ENCODE results near the gene KPNA1.

The KPNA1 gene

DNA sequence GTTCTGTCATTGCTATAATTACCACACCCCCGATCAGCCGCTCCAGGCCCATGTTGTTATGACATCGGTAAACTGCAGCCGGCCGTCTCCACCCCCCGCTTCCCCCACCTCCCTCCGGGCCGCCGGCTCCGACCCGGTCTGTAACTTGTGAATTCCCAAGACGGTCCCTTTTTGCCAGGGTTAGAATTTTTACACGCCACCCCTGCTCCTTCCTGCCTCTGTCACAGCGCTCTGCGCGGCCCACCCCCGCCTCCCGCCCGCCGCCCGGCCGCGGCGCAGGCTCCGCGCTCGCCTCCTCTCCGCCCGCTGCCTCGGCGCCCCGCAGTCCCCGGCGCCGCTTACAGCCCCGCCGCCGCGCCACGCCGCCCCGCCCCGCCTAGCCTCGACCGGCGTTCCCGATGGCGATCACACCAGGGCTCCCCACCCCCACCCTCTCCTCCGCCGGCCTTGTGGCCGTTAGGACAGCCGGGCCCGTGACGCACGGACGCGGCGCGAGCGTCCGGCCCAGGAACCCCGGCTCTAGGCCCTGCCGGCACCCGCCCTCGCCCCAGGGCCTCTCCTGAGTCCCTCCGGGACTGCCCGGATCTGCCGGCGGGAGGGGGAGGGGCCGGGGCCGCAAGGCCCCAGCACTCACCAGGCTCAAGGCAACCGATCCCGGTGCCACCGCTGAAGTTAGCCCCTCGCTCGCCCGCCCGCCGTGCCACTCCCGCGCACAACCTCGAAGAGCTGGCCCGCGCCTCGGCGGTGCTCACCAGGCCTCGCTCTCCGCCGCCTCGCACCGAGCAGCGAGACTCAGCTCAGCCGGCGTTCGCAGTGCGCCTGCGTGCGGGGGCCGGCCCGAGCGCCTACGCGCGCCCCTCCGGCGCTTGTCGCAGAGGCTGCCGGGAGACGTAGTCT lies at the start of gene KPNA1:
KPNA1 (minus strand) TSS at position 817 of the 897 bp plus-strand sequence. CDS start 18,374 bp downstream, outside the sequence.
- peak; percentile 67 for DNase-seq (ENCODE audit: low read depth, low spot score)

DNA sequence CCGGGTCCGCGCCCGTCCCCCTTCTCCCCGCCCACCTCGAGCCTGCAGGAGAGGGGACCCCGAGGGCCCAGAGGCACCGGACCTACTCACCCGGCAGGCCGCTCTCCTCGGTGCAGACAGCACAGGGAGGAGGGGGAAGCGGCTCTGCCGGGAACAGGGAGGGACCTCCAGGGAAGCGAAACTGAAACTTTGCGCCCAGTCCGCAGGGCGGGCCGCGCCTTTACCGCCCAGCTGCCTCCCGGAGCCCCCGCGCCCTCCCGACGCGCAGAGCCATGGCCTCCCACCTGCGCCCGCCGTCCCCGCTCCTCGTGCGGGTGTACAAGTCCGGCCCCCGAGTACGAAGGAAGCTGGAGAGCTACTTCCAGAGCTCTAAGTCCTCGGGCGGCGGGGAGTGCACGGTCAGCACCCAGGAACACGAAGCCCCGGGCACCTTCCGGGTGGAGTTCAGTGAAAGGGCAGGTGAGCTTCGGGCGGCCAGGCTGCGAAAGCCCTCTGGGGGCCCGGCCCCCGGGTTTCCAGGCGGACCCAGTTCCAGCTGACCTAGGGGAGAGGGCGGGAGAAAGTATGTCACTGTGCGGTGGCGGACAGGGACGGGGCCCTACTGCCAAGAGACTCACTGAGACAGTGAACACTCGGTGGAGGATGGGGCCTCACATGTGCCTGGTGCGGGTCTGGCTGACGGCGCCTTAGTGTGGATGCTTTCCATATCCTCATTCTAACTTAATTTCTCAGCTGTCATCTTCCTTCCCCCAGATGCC lies 49.6 kb upstream of the KPNA1 start, which contains the start of the genes DTX3L and PARP9:
DTX3L (plus strand) TSS at position 184 of the 758 bp plus-strand sequence; CDS start at position 273, 89 bp downstream.
PARP9 (minus strand) TSS at position 146 of the 758 bp plus-strand sequence. CDS start 4,680 bp downstream, outside the sequence.
- peak; percentile 57 for DNase-seq (ENCODE audit: low read depth, low spot score)

DNA sequence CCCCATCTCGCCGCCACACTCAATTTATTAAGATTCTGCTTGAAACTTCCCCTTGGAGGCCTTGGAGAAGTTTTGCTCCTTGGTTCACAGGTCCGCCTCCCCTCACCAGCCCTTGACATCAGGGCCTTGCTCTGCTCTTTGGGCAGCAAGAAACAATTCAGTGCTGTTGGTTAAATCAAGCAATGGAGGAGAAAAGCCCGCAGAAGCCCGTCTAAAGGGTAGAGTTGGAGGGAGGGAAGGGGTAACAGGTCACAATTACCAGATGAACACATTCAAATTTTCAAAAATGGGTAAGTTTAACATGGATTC lies 48.9 kb upstream of the KPNA1 start:
- no peak for DNase-seq (ENCODE audit: low read depth, low spot score)

DNA sequence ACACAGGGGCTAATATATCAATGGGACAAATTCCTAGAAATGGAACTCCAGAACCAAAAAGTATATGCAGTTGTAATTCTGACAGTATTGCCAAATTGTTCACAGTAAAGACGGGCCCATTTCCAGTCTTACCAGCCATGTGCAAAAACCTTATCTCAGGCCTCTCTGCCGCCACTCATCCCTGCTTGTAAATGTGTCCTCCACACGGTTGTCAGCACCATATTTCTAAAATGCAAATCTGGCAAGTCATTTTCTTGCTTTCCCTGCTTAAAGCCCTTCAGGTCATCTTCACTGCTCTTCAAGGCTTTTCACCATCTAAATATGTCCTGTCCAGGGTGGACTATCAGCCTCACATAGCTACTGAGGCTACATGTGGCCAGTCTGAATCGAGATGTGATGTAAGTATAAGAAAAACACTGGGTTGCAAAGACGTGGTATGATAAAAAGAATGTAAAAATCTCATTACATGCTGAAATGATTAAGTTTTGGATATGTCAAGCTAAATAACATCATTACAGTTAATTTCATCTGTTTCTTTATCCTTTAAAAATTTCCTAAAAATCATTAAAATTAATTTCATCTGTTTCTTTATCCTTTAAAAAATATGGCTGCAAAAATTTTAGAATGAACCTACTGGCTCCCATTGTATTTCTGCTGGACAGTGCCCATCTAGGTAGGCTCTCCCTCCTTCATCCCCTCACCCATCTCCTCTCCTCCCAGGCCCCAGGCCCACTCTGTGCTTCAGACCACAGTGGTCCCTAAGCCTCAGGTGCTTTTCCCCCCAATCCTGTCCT lies 48.4 kb upstream of the KPNA1 start:
- DNase-seq (ENCODE audit: low read depth, low spot score), result no peak

DNA sequence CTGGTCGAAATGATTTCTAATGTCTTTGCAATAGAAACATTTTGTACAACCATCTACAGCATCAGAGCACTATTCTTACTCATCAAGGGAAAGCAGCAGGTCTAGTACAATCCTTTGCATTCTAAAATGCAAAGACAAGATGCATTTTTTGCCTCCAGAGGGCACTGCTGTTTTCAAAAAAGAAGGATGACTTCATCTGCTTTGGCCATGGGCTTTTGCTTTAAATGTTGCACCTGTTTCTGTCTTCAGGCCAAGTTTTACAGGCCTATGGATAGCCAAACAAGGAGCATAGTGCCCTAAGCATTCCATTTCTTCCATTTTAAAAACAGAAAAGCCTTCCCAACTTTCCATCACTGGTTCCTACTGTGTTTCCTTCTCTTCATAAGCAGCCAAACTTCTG lies 45.9 kb upstream of the KPNA1 start:
- peak; percentile 41 for DNase-seq (ENCODE audit: low read depth, low spot score)

DNA sequence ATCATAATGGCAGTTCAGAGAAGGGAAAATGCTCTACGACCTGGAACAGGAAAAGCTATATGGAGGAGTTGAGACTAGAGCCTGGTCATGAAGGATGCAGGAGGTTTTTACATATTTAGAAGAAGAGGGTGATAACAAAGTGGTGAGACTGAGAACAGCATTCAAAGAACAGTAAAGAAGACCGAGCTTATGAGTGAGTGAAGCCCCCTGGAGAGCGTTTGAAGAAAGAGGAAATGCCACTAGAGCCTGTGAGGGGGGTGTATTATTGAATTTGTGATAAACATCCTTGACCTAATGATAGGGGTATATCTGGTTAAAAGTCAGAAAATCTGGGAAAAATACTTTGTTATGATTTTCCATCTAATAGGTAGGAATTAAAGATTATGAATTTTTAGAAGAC lies 45.2 kb upstream of the KPNA1 start:
- no peak for DNase-seq (ENCODE audit: low read depth, low spot score)

DNA sequence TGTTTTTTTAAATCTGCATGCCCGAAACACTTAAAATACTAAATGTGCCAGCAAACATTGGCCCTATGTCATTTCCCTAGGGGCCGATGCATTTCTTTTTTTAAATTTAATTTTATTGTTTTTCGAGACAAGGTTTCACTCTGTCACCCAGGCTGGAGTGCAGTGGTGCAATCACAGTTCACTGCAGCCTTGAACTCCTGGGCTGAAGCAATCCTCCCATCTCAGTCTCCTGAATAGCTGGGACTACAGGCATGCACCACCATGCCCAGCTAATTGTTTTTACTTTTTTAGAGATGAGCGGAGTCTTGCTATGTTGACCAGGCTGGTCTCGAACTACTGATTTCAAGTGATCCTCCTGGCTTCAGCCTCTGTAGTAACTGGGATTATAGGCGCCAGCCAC lies 43.9 kb upstream of the KPNA1 start:
- DNase-seq (ENCODE audit: low read depth, low spot score), result no peak

DNA sequence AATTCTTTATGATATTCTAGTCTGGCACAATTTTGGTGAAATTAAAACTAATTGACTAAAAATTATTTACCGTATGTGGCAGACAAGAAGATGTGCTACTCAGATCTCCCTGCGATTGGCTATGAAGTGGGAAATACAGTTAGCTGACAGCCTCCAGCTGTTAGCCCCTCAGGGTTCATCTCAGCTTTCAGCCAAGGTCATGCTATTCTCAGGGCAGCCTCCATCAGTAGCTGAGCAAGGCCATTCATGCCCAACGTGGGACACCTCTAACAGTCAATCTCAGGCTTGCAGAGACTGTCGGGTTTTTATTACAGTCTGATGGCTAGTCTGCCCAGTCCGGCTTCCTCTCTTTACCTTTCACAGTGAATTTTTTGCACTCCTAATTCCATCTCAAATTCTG lies 42.6 kb upstream of the KPNA1 start:
- no peak for DNase-seq (ENCODE audit: low read depth, low spot score)

DNA sequence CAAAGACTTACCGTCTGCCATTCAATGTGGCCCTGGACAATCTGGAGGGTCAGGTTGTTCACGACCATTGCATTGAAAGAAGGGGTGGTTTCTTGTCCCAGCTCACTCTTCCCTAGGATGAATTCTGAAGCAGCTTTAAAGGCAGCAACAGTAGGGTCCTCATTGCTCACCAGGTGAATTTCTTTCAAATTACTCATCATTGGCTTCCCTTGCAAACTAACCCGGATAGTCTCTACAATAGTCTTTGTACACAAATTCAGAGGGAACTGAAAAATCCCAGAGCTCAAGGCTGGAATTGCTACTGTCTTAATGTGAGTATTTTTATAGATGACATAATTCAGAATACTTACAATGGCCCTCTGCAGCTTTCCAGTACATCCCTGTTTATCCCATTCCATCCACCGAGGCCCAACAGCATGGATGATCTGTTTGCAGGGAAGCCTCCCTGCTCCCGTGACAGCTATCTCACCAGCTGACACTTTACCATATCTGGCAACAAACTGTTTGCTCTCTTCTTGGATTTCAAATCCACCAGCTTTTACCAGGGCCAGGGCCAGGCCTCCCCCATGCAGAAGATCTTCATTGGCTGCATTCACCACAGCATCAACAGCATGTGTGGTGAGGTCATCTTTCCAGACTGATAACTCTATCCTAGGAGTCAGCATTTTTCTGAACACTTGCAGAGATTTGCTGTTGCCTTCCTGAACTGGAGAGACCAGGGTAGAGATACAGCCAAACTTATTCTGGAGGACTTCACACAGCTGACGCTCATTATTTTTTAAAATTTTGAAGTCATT lies 40.7 kb upstream of the KPNA1 start:
- no peak for DNase-seq (ENCODE audit: low read depth, low spot score)

DNA sequence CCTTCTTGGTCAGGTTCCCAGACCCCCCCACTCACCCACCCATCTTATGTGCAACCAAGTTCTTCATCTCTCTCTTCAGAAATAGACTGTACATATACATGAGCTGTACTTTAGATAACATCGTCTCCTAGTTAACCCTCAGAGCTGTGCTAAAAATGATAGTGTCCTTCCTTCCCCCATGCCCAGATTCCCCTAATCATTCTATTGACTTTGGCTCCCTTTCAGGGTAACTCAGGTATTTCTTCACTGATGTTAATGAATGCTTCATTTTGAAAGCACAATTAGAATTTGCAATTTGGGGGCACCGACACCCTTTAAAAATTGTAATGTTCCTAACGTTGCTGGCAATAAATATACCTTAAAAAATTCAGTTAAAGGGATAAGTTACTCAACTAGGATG lies 38.4 kb upstream of the KPNA1 start:
- no peak for DNase-seq (ENCODE audit: low read depth, low spot score)

DNA sequence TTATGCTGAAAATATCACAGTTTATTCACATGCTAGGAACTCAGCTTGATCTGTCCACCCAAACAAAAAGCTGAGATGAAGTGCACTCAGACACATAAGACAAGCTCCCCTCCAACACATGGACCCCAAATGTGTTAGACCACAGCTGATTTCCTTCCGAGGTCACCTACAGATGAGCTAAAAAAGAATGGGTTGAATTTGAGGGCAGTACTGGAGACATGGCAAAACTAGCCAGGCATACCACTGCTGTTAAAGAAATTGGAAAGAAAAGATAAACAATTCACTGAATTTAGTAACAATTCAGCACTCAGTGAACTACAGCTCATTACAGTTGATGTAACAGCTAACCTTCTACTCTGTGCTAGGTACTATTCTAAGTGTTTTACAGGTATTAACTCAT lies 33.9 kb upstream of the KPNA1 start:
- DNase-seq (ENCODE audit: low read depth, low spot score), result no peak

DNA sequence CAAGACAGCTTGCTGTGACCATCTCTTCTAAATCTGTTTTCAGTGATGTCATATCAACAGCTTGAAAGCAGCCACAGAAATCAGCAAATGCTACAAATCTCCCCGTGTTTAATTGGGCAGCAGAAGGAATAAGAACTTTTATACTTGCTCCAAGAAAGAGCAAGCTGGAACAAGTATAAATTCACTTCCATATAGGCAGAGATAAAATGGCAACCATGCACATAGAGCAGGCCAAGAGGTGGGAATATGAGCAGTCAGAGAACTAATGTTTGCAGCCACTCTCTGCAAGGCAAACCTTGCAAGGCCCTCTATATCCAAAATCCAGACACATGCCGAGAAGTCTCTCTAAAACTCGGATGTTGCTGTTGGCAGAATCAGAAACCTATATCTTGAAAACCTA lies 33.3 kb upstream of the KPNA1 start:
- DNase-seq (ENCODE audit: low read depth, low spot score), result no peak

DNA sequence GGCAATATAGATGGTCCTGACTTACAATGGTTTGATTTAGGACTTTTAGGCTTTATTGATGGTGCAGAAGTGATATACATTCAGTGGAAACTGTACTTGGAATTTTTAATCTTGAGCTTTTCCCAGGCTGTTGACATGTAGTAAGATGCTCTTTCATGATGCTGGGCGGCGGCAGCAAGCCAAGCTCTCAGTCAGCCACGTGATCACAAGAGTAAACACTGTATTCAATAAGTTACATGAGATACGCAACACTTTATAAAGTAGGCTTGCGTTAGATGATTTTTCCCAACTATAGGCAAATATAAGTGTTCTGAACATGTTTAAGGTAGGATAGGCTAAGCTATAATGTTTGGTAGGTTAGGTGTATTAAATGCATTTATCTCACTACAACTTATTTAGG lies 31.4 kb upstream of the KPNA1 start:
- no peak for DNase-seq (ENCODE audit: low read depth, low spot score)

DNA sequence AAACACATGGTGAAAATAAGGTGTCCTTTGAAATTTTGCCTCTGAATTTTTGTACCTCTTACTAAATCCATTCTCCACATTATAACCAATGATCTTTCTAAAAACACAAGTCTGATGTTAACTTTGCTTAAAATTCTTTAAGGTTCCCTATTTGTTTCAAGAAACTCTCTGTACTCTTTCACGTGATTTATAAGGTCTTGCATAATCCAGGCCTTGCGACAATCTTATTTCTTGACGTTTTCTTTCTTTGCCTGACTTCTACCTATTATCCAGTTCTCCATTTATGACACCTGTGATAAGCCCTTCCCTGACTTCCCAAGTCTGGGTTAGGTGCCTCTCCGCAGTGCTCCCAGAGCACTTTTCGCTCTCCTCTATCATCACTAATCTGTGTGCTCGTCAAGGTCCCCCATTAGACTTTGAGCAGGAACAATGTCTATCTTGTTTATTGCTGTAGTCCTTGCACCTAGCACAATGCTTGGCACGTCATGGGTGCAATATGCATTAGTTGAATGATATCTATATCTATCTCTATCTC lies 24.3 kb upstream of the KPNA1 start:
- no peak for DNase-seq (ENCODE audit: low read depth, low spot score)

DNA sequence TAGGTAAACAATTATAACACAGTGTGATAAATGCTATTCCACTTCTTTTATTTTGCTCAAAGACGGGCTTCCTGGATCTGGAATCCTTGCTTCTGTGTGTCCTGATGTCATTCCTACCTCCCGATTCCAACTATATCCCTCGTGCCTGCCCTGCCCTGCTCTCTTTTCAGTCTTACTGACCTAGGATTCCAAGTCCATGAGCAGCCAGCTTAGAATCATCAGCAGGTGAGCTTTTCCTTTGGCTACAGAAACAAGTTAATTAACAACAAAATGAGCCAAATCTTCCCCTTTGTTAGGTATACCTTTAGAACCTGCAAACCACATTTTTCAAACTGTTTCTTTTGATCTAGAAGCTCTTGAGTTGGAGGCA lies 21.9 kb upstream of the KPNA1 start:
- DNase-seq (ENCODE audit: low read depth, low spot score), result no peak

DNA sequence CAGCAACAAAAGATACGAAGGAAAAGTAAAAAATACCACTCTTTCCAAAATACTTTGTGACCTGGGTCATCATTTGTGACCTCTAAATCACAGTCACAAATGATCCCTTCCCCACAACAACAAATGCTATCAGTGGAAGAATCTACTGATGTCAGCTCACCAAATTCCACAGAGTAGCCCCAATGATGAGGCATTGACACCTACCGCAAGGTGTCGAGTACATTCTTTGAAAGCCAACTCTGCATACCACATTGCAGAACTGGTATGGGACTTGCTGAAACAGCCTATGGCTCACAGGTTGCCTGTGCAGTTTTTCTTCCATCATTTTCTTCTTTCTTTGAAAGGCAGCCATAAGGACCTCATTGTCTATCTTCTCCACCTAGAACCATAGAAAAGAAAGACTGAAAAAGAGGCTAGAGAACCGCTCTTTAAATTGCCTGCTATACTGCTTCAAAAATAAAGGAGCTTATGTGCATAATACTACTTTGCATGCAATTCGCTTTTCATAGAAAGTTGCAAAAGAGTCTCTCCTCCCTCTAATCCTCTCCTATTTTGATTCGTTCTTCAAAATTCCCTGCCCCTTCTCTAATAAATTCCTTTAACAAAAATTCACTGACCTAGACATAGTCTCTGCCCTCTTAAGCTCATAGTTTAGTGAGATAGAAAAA lies 21.4 kb upstream of the KPNA1 start:
- no peak for DNase-seq (ENCODE audit: low read depth, low spot score)

DNA sequence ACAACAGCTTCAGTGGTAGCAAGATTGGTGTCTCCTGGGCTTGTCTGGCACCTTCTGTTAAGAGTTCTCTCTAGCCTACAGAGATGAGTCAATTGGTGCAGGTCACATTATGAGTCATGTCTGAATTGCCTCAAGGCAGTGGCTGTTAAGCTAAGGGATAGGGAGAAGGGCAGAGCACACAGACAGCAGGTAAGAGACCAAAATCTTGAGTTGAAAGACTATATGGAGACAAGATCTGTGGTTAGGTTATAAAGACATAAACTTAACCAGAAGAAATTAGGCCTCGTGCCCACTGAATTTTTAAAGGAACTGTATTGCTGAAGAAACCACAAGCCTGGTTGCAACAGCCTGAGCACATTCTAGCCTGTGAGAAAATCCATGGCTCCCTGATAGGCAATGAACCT lies 19.2 kb upstream of the KPNA1 start:
- no peak for DNase-seq (ENCODE audit: low read depth, low spot score)

DNA sequence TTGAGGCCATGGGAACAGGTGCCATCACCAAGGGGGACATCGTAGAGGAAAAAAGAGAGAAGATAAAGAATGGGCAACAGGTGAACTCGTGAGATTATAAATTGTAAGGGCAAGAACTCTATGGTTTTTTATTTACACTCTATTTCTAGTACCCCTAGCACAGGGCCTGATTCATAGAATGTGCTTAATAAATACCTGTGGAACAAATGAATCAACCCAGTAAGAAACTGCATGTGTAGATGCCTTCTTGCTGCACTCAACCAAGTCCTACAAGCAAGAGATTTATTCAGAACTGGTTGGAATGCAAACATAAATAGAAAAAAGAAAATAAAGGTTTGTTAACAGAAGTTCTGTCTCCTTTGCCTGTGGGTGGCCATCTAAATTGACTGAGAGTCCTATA lies 18.7 kb upstream of the KPNA1 start:
- DNase-seq (ENCODE audit: low read depth, low spot score), result no peak

DNA sequence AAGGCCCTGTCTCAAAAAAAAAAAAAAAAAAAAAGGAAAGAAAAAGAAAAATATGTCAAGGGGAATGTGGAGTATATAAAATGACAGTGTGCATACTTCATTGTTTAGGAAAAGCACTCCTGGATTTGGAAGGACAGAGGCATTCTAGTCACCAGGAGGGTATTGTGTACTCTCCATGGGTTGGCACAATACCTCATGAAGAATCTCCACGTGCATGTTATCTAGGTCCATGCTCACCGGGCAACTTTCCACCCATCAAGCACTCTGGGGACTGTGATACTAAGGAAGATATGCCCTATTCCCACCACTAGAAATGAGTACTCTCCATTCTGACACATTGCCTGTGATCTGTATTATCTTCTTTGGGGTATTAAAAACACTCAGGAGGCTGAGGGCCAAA lies 15.4 kb upstream of the KPNA1 start:
- no peak for DNase-seq (ENCODE audit: low read depth, low spot score)

DNA sequence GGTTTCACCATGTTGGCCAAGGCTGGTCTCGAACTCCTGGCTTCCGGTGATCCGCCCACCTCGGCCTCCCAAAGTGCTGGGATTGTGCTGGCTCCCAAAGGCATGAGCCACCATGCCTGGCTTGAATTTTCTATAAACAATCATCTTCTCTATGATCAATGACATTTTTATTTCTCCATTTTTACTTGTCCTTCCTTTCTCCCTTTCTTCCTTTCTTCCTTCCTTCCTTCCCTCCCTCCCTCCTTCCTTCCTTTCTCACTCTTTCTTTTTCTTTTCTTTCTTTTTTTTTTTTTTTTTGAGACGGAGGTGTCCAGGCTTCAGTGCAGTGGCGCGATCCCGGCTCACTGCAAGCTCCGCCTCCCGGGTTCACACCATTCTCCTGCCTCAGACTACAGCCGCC lies 8.6 kb upstream of the KPNA1 start:
- no peak for DNase-seq (ENCODE audit: low read depth, low spot score)

All from smooth muscle cell of the brain vasculature (primary cell).